SK-N-SH (cell line): ENCODE measurements around the gene MRPS5. TPM values are rescaled to one million over a fixed set of nuclear protein-coding genes. Genes with fewer than 3 reads are reported as not detected.

ENCODE experiments used
- CTCF ChIA-PET: fragments of 300-600, 350-600 bp; formaldehyde crosslinking; extraction: SDS; loops from one replicate; lab custom pipeline; 2021; lab: Yijun Ruan, JAX
- POLR2A ChIA-PET: fragments of 350-600 bp; sonication (Branson Sonifier 250); formaldehyde crosslinking; extraction: SDS; loops from one replicate; lab custom pipeline; 2020; ENCODE audit warnings: antibody characterized with exemption, inconsistent platforms; lab: Yijun Ruan, JAX
- DNase-seq: peaks from one replicate; pipeline ENCODE4 v3.0.0; 2012
- H2AFZ ChIP-seq: fragments of 200-600 bp; sonication (generic); 2 replicates; pipeline ENCODE4 v1.8.1; 2016; ENCODE audit warnings: antibody characterized with exemption, mild to moderate bottlenecking, low read depth
- H3F3A ChIP-seq: fragments of 200-600 bp; sonication (generic); replicated peaks from 2 replicates; pipeline ENCODE3; 2016; ENCODE audit warnings: antibody characterized with exemption, mild to moderate bottlenecking; ENCODE audit not compliant: insufficient read depth
- H3K27ac ChIP-seq, 2 experiments: fragments of 200-500 bp in 1 of 2; fragments of 200-600 bp in 1 of 2; sonication (Bioruptor generic) in 1 of 2; sonication (generic), shearing (Covaris generic) in 1 of 2; 2 replicates each; pipeline versions ENCODE4 v1.5.1 to v1.6.1; 2014 to 2016; ENCODE audit warnings: low read depth in 2 of 2, inconsistent platforms in 1 of 2, low read length in 1 of 2, mild to moderate bottlenecking in 1 of 2, mixed read lengths in 1 of 2
- H3K27me3 ChIP-seq: fragments of 200-600 bp; sonication (generic), shearing (Covaris generic); 2 replicates; pipeline ENCODE4 v1.6.1; 2016; ENCODE audit warnings: mixed run types; ENCODE audit not compliant: insufficient read depth
- H3K36me3 ChIP-seq, 2 experiments: fragments of 200-500 bp in 1 of 2; fragments of 200-600 bp in 1 of 2; sonication (Bioruptor generic) in 1 of 2; sonication (generic) in 1 of 2; replicated peaks in 1 of 2; 2 replicates each; pipeline versions ENCODE3 to v1.5.1; 2014 to 2016; ENCODE audit warnings: low read length in 1 of 2, mild to moderate bottlenecking in 1 of 2; ENCODE audit not compliant: insufficient read depth in 2 of 2, control insufficient read depth in 1 of 2
- H3K4me1 ChIP-seq, 2 experiments: fragments of 200-500 bp in 1 of 2; fragments of 200-600 bp in 1 of 2; sonication (Bioruptor generic) in 1 of 2; sonication (generic), shearing (Covaris generic) in 1 of 2; 2 replicates each; pipeline versions ENCODE4 v1.5.1 to v1.6.1; 2014 to 2016; ENCODE audit warnings: low read depth in 1 of 2, low read length in 1 of 2, mixed run types in 1 of 2; ENCODE audit not compliant: insufficient read depth in 2 of 2, control insufficient read depth in 1 of 2
- H3K4me2 ChIP-seq: fragments of 200-600 bp; sonication (generic), shearing (Covaris generic); 2 replicates; pipeline ENCODE4 v1.6.1; 2017; ENCODE audit warnings: mixed run types
- H3K4me3 ChIP-seq, 2 experiments: fragments of 200-500 bp in 1 of 2; fragments of 200-600 bp in 1 of 2; sonication (Bioruptor generic) in 1 of 2; sonication (generic), shearing (Covaris generic) in 1 of 2; 2 replicates each; pipeline versions ENCODE4 v1.5.1 to v1.8.1; 2014 to 2016; ENCODE audit warnings: low read depth in 2 of 2, inconsistent platforms in 1 of 2, low read length in 1 of 2, mild to moderate bottlenecking in 1 of 2, mixed read lengths in 1 of 2, moderate library complexity in 1 of 2
- H3K79me2 ChIP-seq: fragments of 200-600 bp; sonication (generic); 2 replicates; pipeline ENCODE4 v1.8.1; 2017; ENCODE audit warnings: mild to moderate bottlenecking; ENCODE audit not compliant: insufficient read depth
- H3K9ac ChIP-seq: fragments of 200-600 bp; sonication (generic); 2 replicates; pipeline ENCODE4 v1.6.1; 2017; ENCODE audit warnings: mixed run types
- H3K9me2 ChIP-seq: fragments of 200-600 bp; sonication (generic); 2 replicates; pipeline ENCODE4 v1.6.1; 2017; ENCODE audit warnings: mixed run types
- H3K9me3 ChIP-seq: fragments of 200-600 bp; sonication (generic); 2 replicates; pipeline ENCODE4 v1.6.1; 2017; ENCODE audit warnings: mixed run types, mild to moderate bottlenecking, moderate library complexity
- H4K20me1 ChIP-seq: fragments of 200-600 bp; sonication (generic); 2 replicates; pipeline ENCODE4 v1.6.1; 2017; ENCODE audit warnings: mild to moderate bottlenecking, mixed run types; ENCODE audit not compliant: insufficient read depth
- CHD2 ChIP-seq: fragments of 150-350 bp; IDR thresholded peaks from 2 replicates; pipeline ENCODE4 v1.6.1; 2018; ENCODE audit warnings: low read length; ENCODE audit not compliant: partially characterized antibody
- EP300 ChIP-seq, 2 experiments: IDR thresholded peaks; 2 replicates each; pipeline versions ENCODE4 v1.4.0 to v1.6.1; 2012; ENCODE audit warnings: borderline replicate concordance in 1 of 2, low read depth in 1 of 2, low read length in 1 of 2
- FOSL2 ChIP-seq: IDR thresholded peaks from 2 replicates; pipeline ENCODE4 v1.4.0; 2012; ENCODE audit warnings: low read depth, mild to moderate bottlenecking, moderate library complexity, borderline replicate concordance
- FOXM1 ChIP-seq: IDR thresholded peaks from 2 replicates; pipeline ENCODE4 v1.4.0; 2012; ENCODE audit warnings: low read depth, mild to moderate bottlenecking
- MAX ChIP-seq: IDR thresholded peaks from 2 replicates; pipeline ENCODE4 v1.4.0; 2012; ENCODE audit warnings: low read depth
- POLR2AphosphoS5 ChIP-seq: IDR thresholded peaks from 2 replicates; pipeline ENCODE4 v1.6.1; 2012; ENCODE audit warnings: low read depth, low read length
- RFX5 ChIP-seq: IDR thresholded peaks from 2 replicates; pipeline ENCODE4 v1.6.1; 2012; ENCODE audit warnings: mild to moderate bottlenecking, improper control_type of control experiment, low read length
- SIN3A ChIP-seq: IDR thresholded peaks from 2 replicates; pipeline ENCODE4 v1.6.1; 2012; ENCODE audit warnings: low read depth, mild to moderate bottlenecking, low read length, moderate library complexity, borderline replicate concordance
- SMC3 ChIP-seq: IDR thresholded peaks from 2 replicates; pipeline ENCODE4 v1.6.1; 2012; ENCODE audit warnings: low read depth, low read length, improper control_type of control experiment
- TEAD4 ChIP-seq: IDR thresholded peaks from 2 replicates; pipeline ENCODE4 v1.4.0; 2012; ENCODE audit warnings: mild to moderate bottlenecking, borderline replicate concordance; ENCODE audit not compliant: insufficient read depth
- USF2 ChIP-seq: fragments of 150-350 bp; IDR thresholded peaks from 2 replicates; pipeline ENCODE4 v1.6.1; 2017; ENCODE audit warnings: antibody characterized with exemption, low read length, low read depth, borderline replicate concordance
- YY1 ChIP-seq: IDR thresholded peaks from 2 replicates; pipeline ENCODE4 v1.4.0; 2012; ENCODE audit warnings: low read depth, mild to moderate bottlenecking
- WGBS: methylation state at CpG from one replicate; pipeline ENCODE4 v1.1.6; 2017; ENCODE audit warnings: low lambda C conversion rate; 5-methylcytosine and 5-hydroxymethylcytosine counted together
- polyA plus RNA-seq, 3 experiments: library from polyadenylated mRNA; depleted of rRNA; stranded (reverse); fragments of >200 nt; gene quantifications; 2 replicates each; pipeline ENCODE4 v1.2.3, GENCODE V29; 2012
- TF ChIP-seq, protein P1 (sequence below): IDR thresholded peaks from 2 replicates; pipeline ENCODE4; 2012

The MRPS5 gene
- polyA plus RNA-seq, 1 of the 3 experiments (the other 2 are of a cell fraction), result 32.8 TPM

DNA sequence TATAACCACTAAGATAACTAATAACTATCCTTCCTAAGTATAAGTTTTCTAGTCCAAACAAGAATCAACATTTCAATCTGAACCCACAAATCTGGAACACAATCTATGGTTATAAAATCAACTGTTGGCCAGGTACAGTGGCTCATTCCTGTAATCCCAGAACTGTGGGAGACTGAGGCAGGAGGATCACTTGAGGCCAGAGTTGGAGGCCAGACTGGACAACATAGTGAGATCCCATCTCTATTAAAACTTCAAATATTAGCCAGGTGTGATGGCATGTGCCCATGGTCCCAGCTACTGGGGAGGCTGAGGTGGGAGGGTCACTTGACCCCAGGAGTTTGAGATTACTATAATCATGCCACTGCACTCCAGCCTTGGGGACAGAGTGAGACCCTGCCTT is 11.2 kb downstream of the MRPS5 start:
- no peak overlapping the region for H3K4me2 ChIP-seq
- no peaks in the 10 kb centered on the region for H3K27me3 ChIP-seq
- no peak overlapping the region for H3K9ac ChIP-seq
- H2AFZ ChIP-seq, result no peak overlapping the region
- 0 out of 2 replicates have a peak, but pooled peaks cover under 1% of the 10 kb centered on the region for H4K20me1 ChIP-seq
- H3K79me2 ChIP-seq, result no peaks in the 10 kb centered on the region; the same call in 1 of the 2 replicates
- H3K4me1 ChIP-seq, result no peaks in the 10 kb centered on the region
- no peak for DNase-seq
- CTCF ChIA-PET, result interaction anchor here (1.7 kb wide), 1 partner anchor 34 kb away, joined by 9 read pairs; no protein-coding TSS in a partner anchor
- POLR2A ChIA-PET, result no interaction called here
- H3F3A ChIP-seq, result no peaks in the 10 kb centered on the region
- H3K9me2 ChIP-seq, result no peaks in the 10 kb centered on the region
- H3K4me3 ChIP-seq, result no peak overlapping the region
- H3K9me3 ChIP-seq, result no peaks in the 10 kb centered on the region
- TF ChIP-seq FOSL2, result no peak
- no peak overlapping the region for H3K27ac ChIP-seq
- peaks cover 61 to 71% of the 10 kb centered on the region in 2 experiments for H3K36me3 ChIP-seq

GRCh38 chr2:95109260-95109659 is 12.3 kb downstream of the MRPS5 start:
- H2AFZ ChIP-seq, result no peak overlapping the region
- DNase-seq, result no peak
- no peaks in the 10 kb centered on the region for H4K20me1 ChIP-seq
- no peak overlapping the region for H3K4me2 ChIP-seq
- H3K36me3 ChIP-seq, result peaks cover 55 to 66% of the 10 kb centered on the region in 2 experiments
- 93% methylated on average over 6 of the region's 6 CpGs for WGBS
- H3K4me3 ChIP-seq, result no peak overlapping the region
- CTCF ChIA-PET, result interaction anchor here (1.4 kb wide), 1 partner anchor 33 kb away, joined by 3 read pairs; no protein-coding TSS in a partner anchor
- H3K9ac ChIP-seq, result no peak overlapping the region
- H3K79me2 ChIP-seq, result no peaks in the 10 kb centered on the region; the same call in 1 of the 2 replicates
- H3K9me3 ChIP-seq, result no peaks in the 10 kb centered on the region
- no peaks in the 10 kb centered on the region for H3F3A ChIP-seq
- TF ChIP-seq EP300 (IDR thresholded peaks at IDR 0.05; ENCODE audit: borderline replicate concordance in 1 of 2, low read depth in 1 of 2, low read length in 1 of 2), result no peak
- TF ChIP-seq SMC3, result no peak
- TF ChIP-seq POLR2AphosphoS5, result no peak
- TF ChIP-seq CHD2, result no peak
- TF ChIP-seq USF2, result no peak
- TF ChIP-seq SIN3A, result no peak
- no peak for TF ChIP-seq YY1
- no peak for TF ChIP-seq FOSL2
- no peak overlapping the region for H3K27ac ChIP-seq
- H3K9me2 ChIP-seq, result no peaks in the 10 kb centered on the region
- POLR2A ChIA-PET, result no interaction called here
- no peaks in the 10 kb centered on the region for H3K27me3 ChIP-seq
- no peaks in the 10 kb centered on the region for H3K4me1 ChIP-seq

- H4K20me1 ChIP-seq, result no peaks in the 10 kb centered on the region
- CTCF ChIA-PET, result interaction anchor here (1.1 to 2.7 kb wide), 3 partner anchors 9 to 30 kb away, joined by 4 to 15 read pairs (median 9); no protein-coding TSS in a partner anchor
- no peaks in the 10 kb centered on the region for H3F3A ChIP-seq
- no peaks in the 10 kb centered on the region for H3K4me1 ChIP-seq
- POLR2A ChIA-PET, result no interaction called here
- H2AFZ ChIP-seq, result no peak overlapping the region
- peaks cover 69 to 71% of the 10 kb centered on the region in 2 experiments for H3K36me3 ChIP-seq
- no peaks in the 10 kb centered on the region for H3K27me3 ChIP-seq
- no peak overlapping the region for H3K4me2 ChIP-seq
- TF ChIP-seq, protein P1, sequence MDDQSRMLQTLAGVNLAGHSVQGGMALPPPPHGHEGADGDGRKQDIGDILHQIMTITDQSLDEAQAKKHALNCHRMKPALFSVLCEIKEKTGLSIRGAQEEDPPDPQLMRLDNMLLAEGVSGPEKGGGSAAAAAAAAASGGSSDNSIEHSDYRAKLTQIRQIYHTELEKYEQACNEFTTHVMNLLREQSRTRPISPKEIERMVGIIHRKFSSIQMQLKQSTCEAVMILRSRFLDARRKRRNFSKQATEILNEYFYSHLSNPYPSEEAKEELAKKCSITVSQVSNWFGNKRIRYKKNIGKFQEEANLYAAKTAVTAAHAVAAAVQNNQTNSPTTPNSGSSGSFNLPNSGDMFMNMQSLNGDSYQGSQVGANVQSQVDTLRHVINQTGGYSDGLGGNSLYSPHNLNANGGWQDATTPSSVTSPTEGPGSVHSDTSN, result no peak
- no peak for TF ChIP-seq YY1
- TF ChIP-seq MAX, result no peak
- no peak for TF ChIP-seq TEAD4
- TF ChIP-seq RFX5, result no peak
- no peak for TF ChIP-seq FOXM1
- TF ChIP-seq POLR2AphosphoS5, result no peak
- TF ChIP-seq, all 33 proteins: peak for 0
- DNase-seq, result no peak
- Histone ChIP-seq H3K4me3 (no peak overlapping the region), H3K9me3 (no peaks in the 10 kb centered on the region), H3K27ac (no peak overlapping the region), H3K79me2 (no peaks in the 10 kb centered on the region), H3K9ac (no peak overlapping the region), H3K9me2 (no peaks in the 10 kb centered on the region; the same call in 1 of the 2 replicates)
- 93% methylated on average over 2 of the region's 2 CpGs for WGBS
Observed at GRCh38 chr2:95106081-95106480, 15.5 kb downstream of the MRPS5 start.
